NCI-H146 treated with DMSO at 0.1 percent for 48 hours (cell line): Measurements from ENCODE around the gene KMT2C.
"Not testable (repeated sequence)": the region's sequence is repeated elsewhere in the genome, so short reads cannot be mapped to it uniquely, and the experiment has no call there.

Source experiments
- DNase-seq: peaks from one replicate; lab custom pipeline; 2025; ENCODE audit not compliant: unreplicated experiment; lab: John Stamatoyannopoulos, UW

Gene KMT2C

DNA sequence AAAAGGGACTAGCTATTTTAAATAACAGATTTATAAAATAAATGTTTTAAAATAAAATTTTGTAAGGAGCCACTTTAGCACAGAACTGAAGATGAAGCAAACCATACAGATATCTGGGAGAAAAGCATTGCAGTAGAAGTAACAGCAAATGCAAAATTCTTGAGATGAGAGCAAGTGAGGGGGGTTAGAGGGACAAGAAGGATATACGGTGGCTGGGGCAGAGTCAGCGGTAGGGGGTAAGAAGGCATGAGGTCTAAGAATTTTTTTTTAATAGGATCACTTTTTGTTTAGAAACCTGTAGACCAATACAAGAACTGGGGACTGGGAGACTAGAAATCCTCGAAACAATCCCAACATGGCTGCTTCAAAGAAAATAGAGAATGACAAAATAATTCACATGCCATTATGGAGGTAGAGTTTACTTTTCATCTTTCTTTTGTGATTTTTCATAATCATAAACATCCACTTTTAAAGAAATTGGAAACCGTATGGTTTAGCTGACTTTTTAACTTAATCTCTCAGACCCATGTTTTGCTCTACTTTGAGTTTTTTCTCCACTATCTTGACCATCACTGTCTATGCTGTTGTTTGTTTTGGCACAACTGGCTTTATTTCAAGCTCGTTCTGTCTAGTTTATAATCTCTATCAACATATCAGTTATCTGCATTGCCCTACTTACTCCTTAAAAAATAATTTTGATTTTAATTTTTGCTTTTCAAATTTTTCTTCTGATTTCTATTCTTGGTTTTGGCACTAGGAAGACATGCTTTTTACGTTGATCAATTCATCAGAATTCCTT, 73.5 kb downstream of the KMT2C start:
- no peak for DNase-seq

DNA sequence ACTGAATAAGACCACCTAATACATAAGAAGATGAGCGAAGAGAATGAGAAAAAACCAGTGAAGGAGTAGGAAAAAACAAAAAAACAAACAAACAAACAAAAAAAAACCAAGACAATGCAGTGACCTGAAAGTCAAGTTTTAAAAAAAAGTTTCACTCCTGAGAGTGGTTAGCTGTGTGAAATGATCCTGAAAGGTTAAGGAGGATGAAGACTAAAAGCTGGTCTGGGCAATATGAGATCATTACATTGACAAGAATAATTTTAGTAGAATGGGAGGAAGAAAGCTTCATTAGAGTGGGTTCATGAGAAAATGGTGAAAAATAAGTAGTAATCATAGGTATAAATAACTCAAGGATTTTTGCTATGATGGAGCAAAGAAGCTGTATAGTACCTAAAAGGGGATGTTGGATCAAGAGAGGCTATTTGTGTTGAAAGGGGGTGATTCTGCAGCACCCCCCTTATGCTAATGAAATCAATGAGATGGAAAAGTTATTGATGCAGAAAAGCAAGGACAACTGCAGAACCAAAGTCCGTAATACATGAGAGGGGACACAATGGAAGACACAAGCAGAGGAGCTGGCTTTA, 80.2 kb downstream of the KMT2C start:
- DNase-seq: no peak

DNA sequence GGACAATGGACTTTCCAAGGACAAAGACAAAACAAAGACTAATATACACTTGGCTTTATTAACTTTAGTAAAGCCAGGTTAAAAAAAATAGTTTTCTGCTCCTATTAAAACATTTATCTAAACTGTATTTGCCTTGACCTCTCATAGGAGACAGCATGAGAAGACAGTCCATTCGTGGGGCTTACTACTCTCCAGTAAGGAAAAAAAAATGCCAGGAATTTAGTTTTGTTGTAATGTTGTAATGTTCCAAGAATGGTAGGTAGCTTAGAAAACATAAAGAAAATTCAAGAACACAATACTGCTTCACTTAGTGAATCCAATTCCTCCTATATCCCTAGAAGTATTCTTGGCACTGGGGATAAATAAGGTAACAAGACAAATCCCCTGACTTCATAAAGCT, 81.7 kb downstream of the KMT2C start:
- no peak for DNase-seq

DNA sequence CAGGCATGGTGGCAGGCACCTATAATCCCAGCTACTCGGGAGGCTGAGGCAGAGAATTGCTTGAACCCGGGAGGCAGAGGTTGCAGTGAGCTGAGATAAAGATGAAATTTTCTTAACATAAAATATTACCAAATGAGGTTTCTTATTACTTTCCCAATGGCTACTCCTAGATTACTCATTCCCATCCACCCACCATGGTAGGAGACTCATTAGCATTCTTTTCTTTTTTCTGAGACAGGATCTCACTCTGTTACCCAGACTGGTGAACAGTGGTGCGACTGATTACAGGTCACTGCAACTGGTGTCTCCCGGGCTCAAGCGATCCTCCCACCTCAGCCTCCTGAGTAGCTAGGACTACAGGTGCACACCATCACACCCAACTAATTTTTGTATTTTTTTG, 82.5 kb downstream of the KMT2C start:
- DNase-seq: not testable (repeated sequence)

DNA sequence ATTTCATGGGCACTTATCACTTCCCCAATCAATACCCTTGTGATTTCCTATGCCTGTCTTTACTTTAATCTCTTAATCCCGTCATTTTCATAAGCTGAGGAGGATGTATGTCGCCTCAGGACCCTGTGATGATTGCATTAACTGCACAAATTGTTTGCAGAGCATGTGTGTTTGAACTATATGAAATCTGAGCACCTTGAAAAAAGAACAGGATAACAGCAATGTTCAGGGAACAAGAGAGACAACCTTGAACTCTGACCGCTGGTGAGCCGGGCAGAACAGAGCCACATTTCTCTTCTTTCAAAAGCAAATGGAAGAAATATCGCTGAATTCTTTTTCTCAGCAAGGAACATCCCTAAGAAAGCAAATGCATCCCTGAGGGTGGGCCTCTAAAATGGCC, 84.1 kb downstream of the KMT2C start:
- DNase-seq: not testable (repeated sequence)

DNA sequence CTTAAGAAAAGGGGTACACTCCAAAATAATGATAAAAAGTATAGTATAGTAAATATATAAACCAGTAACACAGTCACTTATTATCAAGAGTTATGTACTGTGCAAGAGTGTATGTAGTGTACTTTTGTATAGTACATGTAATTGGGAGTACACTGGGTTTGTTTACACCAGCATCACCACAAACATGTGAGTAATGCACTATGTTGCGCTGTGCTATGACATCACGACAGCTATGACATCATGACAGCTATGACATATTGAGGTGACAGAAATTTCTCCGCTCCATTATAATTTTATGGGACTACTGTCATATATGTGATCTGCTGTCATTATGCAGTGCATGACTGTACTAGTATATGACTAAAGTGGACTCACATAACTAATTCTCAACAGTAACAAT, 84.6 kb downstream of the KMT2C start:
- no peak for DNase-seq

DNA sequence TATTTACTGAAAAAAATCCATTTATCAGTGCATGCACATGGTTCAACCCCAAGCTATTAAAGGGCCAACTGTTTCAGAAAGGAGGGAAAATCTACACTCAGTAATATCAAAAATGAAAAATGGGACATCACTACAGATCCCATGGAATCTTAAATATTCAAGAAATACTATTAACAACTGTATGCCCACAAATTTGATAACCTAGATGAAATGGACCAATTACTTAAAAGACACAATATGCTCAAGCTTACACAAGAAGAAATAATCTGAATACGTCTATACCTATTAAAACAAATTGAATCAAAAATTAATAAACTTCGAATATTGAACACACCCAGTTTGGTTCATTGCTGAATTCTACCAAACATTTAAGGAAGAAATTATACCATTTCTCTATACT, 87.9 kb downstream of the KMT2C start:
- no peak for DNase-seq

DNA sequence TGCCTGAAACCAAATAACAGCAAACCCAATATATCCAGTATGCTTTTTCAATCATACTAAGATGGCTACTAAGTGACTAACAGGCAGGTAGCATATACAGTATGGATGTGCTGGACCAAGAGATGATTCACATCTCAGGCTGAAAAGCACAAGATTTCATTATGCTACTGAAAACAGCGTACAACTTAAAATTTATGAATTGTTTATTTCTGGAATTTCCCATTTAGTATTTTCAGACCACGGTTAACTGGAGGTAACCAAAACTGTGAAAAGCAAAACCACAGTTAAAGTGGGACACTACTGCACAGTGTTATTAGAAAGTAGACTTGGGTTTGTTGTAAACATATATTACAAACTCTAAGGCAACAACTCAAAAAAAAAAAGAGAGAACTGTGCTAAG, 91.5 kb downstream of the KMT2C start:
- DNase-seq: no peak

DNA sequence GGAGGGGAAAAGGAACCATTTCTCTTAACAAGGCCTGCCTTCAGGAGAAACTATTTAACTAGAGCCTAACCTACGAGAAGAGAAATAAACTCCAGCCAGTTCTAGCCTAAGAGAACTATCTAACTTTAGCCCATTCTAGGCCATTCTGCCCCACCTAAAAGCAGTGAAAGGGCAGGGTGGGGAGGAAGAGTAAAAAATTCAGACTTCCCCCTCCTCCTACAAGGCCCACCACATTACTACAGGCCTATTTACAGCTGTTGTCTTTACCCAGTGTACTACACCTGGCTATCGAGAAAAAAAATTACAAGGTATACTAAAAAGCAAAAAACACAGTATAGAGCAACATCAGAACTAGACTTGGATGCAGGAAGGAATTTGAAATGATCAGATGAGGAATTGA, 93.0 kb downstream of the KMT2C start:
- DNase-seq: no peak

DNA sequence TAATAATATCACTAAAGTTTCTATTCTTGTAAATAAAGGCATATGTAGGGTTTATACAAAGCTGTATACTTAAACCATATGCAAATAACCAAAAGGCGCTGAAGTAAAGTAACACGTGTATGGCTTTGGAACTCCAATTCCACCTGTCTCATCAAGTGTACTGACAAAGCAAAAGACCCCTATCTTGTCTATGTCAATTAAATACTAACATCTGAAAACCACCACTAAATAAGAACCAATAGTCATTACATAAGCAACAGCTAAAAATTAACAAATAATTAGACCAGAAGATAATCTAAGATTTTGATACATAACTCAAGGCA, 93.9 kb downstream of the KMT2C start:
- DNase-seq: no peak

DNA sequence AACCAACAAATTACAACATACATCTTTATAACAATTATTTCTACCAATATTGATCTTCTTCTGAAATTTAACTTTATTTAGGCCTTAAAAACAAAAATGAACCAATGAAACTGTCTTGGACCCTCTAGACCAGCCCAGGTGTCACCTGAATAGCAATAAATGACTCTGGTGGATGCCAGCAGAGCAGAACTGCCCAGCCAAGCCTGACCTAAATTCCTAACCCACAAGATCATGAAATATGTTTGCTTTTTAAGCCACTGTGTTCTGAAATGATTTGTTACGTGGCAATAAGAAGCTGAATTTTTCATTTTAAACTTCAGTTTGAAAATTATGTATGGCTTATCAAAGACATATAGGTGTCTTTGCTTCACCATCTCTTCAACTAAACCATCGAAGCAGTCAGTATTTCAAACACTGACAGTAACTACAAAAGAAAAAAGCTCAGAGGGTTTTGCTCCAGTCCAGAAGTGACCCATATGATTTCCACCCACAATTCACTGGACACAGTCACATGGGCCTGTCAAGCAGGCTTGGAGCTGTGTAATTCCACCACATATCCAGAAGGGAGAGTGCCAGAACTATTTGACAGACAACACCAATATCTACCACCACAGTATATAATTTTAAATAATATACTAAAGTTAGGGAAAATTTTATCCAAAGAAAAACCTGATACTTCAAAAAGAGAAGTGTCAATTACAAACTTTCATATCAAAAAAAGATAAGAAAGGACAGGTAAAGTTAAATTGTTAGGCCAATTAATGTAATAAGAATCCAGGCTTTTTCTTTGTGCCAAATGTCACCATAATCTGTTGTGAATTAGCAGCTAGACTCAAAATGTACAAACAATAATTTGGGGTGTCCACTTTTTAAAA, 94.5 kb downstream of the KMT2C start:
- peak; percentile 2 for DNase-seq

DNA sequence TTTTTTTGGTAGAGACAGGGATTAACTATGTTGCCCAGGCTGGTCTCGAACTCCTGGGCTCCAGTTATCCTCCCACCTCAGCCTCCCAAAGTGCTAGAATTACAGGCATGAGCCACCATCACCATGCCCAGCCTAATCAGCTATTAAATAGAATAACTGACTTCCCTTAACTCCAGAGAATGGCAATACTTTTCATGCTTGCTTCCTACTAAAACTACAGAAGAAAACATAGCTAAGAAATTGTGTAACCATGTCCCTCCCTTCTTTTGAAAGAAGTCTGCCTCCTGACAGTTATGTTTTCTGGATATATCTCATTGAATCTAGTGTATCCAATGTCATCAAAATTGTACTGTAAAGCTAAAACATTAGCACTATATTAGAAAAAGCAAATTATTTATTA, 95.6 kb downstream of the KMT2C start:
- no peak for DNase-seq

DNA sequence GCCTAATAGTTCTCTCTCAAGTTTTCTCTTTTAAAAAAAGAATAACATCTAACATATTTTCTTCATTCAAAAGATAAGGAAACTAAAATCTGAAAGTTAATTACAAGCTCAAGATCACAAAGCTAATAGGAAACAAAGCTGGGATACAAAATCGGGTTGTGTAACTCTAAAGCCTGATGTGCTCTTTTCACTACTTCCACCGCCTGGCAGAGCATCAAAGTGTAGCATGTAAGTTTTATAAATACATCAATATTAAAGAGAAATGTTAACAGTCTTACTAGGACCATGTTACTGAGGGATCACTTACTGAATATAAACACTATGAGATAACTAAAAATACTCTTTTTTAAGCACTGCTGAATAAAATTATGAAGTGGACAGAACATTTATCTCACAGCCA, 97.2 kb downstream of the KMT2C start:
- DNase-seq: no peak

DNA sequence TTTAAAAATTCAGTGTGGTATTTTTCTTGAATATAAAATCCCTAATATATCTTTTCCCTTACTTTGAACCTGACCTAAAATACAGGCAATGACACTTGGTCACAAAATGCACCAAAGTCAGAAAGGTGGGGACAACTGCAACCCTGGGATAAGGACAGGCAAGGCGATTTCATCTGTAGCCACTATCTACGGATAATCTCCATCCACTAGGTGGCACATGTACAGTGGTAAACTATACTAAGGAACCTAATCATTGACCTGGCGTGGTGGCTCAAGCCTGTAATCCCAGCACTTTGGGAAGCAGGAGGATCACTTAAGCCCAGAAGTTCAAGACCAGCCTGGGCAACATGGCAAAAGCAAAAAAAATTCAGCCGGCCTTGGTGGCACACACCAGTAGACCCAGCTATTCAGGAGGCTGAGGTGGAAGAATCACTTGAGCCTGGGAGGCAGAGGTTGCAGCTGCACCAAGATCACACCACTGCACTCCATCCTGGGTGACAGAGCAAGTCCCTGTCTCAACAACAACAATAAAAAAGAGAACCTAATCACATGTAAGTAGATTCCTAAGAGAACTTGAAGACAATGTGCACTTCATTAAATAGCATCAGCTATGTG, 98.9 kb downstream of the KMT2C start:
- peak; percentile 19 for DNase-seq

DNA sequence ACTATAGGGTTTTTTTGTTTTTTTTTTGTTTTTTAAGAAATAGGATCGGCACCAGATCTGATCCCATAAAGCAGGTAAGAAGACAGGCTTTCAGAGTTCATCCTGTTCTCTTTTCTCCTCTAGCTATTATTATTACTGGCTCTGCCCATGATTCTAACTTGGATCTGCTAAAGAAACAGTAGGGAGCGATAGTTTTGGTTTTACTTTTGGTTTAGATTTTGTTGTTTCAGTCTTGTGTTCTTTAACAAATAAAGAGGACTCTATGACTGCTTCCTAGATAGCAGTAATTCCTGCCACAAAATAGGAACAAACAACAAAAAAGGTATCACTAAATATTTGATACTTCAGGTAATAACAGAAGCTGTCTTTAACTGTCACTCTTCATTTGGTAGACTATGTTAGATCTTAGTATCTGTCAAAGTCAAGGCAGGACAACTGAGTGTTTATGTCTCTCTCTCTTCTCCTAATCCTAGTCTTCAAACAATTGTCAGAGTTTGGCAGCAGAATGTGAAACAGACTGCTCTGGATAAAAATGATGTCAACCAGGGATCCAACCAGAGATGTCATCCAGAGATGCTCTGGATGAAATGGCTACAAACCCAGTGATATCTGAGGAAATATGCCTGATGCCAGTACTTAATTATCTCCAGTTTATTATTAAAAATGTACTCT, 99.8 kb downstream of the KMT2C start:
- no peak for DNase-seq

DNA sequence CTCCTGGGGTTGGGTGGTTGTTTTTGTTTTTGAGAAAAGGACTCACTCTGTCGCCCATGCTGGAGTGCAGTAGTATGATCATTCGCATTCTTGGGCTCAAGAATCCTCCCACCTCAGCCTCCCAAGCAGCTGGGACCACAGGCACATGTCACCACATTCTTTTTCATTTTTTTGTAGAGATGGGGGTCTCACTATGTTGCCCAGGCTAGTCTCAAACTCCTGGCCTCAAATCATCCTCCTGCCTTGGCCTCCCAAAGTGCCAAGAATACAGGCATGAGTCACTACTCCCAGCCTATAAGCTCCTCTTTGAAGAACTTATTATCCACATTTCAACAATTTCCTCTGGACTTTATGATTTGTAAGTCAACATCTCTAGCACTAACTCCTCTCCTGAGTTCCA, 102.7 kb downstream of the KMT2C start:
- no peak for DNase-seq

DNA sequence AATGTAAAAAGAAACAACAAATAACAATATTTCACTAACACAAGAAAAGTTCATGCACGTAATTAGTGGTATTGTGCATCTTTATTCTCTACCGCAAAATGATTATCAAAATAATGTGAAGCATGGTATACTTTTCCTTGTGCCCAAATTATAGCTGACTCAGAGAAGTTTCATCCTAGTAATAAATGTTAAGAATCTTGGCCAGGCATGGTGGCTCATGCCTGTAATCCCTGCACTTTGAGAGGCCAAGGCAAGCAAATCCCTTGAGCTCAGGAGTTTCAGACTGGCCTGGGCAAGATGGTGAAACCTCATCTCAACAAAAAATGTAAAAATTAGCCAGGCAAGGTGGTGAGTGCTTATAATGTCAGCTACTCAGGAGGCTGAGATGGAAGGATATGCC, 105.0 kb downstream of the KMT2C start:
- no peak for DNase-seq

DNA sequence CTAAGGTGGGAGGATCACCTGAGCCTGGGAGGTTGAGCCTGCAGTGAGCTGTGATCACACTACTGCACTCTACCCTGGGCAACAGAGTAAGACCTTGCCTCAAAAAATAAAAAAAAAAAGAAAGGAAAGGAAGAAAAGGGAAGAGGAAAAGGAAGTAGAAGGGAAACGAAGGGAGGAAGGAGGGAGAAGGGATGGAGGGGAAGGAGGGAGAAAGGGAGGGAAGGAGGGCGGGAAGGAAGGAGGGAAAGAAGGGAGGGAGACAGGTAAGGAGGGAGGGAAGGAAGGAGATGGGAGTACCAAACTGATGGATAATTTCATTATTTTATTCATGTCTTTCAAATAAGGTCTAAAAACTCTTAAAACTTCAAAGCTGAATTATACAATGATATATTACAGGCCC, 106.3 kb downstream of the KMT2C start:
- DNase-seq: no peak

DNA sequence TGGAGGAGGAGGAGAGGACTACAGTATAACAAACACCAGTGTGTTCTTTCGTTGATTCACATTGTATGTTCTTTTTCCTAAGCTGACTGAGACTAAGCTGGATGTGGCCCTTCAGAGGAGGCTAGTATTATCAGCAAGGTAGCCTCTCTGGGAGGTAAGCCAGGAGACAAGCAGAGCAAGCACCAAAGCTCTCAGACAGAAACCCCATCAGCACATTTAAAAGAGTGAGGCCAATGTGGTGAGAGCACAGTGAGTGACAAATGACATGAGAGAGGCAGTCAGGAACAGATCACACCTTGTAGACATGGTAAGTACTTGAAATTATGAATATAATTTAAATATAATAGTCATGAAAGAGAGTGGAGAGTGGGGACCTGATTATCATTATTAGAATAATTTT, 107.6 kb downstream of the KMT2C start:
- no peak for DNase-seq

DNA sequence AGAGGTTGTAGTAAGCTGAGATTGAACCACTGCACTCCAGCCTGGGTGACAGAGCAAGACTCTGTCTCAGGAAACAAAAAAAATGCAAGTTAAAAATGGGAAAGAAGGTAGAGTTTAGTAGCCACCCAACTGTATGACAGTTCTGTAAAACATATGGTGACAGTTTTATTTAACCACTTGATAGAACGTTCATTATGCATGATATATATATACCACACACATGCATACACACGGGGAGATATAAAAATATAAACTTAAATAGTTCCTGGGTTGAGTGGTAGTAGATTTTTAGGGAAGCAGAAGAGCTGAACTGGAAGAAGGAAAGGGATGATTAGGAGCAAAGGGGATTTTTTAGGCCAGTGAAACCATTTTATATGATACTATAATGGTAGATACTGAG, 120.0 kb downstream of the KMT2C start:
- DNase-seq: no peak
